Activated gamma-delta T cell (primary cell): Measurements from ENCODE around the gene ADAD2.
A peak's percentile ranks its signal among the peaks of the same experiment; 100 is the strongest.

Source experiments
- DNase-seq: peaks from one replicate; lab custom pipeline; 2025; lab: John Stamatoyannopoulos, UW
- total RNA-seq, 2 donors: gene quantifications; one replicate each; lab custom pipeline; 2026; lab: John Stamatoyannopoulos, UW

The ADAD2 gene
- total RNA-seq: 0.04 to 0.05 reads per million in 2 donors

DNA sequence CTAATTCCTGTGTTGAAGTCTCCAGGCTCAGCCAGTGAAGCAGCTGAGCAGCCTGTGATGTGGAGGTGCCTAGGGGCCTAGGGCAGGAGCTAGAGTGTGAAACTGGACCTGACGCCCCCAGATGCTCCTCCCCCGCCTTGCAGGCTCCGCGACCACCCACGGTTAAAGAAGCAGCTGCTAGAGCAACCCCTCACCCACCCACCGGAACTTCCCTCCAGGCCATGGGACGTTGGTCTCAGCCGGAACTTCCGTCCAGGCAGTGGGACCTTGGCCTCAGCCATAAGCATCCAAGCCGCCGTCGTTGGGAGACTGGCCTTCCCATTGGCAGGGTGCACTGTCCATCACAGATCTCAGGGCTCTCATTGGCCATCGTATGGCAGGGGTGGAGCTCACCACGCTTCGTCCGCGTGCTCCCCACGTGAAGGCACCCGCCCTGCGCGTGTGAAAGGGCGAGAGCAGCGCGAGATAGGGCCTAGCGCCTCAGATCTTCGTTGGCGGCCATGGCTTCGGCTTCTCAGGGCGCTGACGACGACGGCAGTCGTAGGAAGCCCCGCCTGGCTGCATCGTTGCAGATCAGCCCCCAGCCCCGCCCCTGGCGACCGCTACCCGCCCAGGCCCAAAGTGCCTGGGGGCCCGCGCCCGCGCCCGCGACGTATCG, at the start of gene ADAD2:
ADAD2 (plus strand) TSS at position 427 of the 658 bp plus-strand sequence; CDS start at position 501, 74 bp downstream.
- DNase-seq: no peak

GRCh38 chr16:84143081-84143480, 47.9 kb upstream of the ADAD2 start:
- DNase-seq: no peak

GRCh38 chr16:84143784-84144199, 47.2 kb upstream of the ADAD2 start:
- no peak for DNase-seq

GRCh38 chr16:84144209-84144858, 46.6 kb upstream of the ADAD2 start:
- peak; percentile 41 for DNase-seq

DNA sequence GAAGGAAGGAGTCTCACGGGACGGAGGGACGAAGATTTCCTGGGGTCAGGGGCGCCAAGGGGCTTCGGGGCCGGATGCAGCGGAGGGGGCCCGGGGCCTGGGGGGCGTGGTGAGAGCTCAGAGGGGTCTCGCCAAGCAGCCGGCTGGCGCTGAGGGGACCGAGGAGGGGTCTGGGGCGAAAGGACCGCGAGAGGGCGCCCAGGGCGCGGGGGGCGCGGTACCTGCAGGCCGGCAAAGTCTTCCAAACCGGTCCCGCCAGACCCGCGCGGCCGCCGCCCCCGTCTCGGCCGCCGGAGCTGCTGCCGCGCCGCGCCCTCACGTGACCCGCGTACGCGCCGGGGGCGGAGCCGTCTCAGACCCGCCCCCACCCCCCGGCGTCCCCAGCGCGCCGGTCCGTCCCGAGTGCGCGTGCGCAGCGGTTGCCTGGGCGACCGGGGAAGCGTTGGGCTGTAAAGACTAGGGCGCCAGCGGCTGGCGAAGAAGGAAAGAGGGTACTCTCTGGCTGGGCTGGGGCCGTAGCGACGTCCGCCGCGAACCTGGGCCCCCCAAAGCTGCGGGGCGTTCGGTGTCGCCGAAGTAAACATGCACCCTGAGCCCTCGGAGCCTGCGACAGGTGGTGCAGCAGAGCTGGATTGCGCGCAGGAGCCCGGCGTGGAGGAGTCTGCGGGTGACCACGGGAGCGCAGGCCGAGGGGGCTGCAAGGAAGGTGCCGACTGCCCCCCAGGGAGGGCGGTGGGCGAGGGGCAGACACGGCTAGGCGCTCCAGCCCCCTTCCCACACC, 45.9 kb upstream of the ADAD2 start, which contains the start of the genes DNAAF1 and HSDL1:
DNAAF1 (plus strand) TSS at position 450 of the 781 bp plus-strand sequence; CDS start at position 583, 133 bp downstream.
HSDL1 (minus strand) TSS at position 319 of the 781 bp plus-strand sequence. CDS start 13,856 bp downstream, outside the sequence.
- DNase-seq: peak; percentile 96

GRCh38 chr16:84150926-84151325, 40.0 kb upstream of the ADAD2 start:
- no peak for DNase-seq

GRCh38 chr16:84153660-84154214, 37.2 kb upstream of the ADAD2 start:
- DNase-seq: no peak

DNA sequence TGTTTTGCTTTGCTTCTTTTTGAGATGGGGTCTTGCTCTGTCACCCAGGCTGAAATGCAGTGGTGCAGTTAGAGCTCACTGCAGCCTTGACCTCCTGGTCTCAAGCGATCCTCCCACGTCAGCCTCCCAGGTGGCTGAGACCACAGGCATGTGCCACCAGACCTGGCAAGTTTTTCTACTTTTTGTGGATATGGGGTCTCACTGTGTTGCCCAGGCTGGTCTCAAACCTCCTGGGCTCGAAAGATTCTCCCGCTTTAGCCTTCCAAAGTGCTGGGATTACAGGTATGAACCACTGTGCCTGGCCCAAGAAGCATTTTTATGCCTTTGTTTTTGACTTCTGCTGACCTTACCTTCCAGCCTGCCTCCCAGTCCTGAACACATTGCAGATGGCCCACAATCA, 35.7 kb upstream of the ADAD2 start:
- no peak for DNase-seq

DNA sequence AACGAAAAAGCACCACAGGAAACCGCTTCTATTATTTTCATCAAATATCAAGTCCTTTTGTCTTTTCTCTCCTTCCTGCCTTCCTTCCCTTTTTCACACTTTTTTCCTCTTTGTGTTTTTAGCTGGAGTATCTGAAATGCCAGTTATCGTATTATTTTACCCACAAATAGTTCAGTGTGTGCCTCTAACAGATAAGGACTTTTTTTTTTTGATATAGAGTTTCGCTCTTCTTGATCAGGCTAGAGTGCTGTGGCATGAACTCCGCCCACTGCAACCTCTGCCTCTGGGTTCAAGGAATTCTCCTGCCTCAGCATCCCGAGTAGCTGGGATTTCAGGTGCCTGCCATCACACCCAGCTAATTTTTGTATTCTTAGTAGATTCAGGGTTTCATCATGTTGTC, 35.2 kb upstream of the ADAD2 start:
- no peak for DNase-seq

GRCh38 chr16:84156342-84156784, 34.6 kb upstream of the ADAD2 start:
- no peak for DNase-seq

DNA sequence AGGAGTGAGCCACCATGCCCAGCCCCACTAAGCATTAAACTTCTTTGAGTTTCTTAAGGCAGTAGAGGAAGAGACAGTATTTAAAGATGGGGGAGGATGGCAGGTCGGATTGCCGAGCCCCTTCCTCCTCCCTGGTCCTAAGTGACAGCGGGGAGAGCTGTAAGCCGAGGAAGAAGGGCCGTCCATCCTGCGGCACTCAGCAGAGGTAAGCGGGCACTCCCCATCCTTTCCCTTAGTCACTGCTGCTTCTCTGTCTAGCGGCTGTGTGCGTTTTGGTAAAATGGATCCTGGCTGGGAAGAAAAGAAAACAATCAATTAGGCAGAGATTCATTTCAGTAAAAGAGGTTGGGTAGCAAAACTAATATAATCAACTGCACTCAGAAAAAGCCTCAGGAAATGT, 31.9 kb upstream of the ADAD2 start:
- no peak for DNase-seq

DNA sequence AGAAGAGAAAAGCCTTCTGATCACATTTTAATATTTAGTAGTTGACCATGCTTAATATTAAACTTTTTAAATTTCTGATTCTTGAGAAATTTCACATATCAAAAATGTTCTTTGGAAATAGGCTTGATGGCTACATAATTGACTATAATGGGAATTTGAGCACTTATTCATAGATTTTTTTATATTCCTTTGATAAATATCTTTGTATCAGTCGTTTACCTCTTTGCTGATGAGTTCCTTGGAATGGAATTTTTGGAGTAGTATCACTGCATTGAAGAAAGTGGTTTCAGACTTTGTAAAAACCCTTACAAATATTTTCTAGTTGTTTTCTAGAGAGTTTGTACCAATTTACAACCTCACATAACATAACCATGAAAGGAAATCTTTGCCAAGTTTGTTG, 31.2 kb upstream of the ADAD2 start:
- DNase-seq: no peak

DNA sequence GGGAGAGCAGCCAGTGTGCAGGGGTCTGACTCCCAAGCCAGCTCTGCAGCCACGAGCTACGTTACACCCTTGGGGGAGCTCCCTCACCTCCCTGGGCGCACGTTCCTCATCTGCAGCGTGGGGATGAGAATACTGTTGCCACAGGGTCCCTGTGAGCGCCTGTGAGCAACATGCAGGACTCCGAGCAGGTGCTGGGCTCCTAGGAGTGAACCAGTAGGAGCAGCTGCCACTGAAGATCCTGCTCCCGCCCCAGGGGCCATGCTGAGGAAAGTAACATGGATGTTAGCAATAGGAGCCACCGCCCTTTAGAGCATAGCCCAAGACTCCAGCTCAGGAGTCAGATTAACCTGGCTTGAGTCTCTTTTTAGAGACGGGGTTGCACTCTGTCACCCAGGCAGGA, 29.9 kb upstream of the ADAD2 start:
- no peak for DNase-seq

GRCh38 chr16:84161801-84162200, 29.2 kb upstream of the ADAD2 start:
- DNase-seq: no peak

DNA sequence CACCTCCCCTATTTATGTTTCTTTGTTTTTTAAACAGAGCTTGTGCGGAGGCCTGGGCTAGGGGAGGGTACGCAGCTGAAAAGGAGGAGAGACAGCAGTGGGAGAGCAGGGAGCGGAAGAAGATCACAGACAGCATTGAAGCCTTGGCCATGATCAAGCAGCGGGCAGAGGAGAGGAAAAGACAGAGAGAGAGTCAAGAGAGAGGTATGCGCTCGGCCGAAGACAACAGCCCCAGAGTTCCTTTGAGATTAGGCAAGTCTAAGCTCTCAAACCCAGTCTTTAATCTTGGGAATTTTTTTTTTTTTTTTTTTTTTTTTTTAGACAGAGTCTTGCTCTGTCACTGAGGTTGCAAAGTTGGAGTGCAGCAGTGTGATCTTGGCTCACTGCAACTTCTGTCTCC, 25.2 kb upstream of the ADAD2 start:
- DNase-seq: no peak

- no peak for DNase-seq
Observed at GRCh38 chr16:84166796-84167695, 23.9 kb upstream of the ADAD2 start.

GRCh38 chr16:84169765-84170310, 21.1 kb upstream of the ADAD2 start:
- no peak for DNase-seq

GRCh38 chr16:84174396-84174795, 16.6 kb upstream of the ADAD2 start:
- no peak for DNase-seq

GRCh38 chr16:84175350-84176081, 15.4 kb upstream of the ADAD2 start:
- no peak for DNase-seq
